Upper lobe of left lung (tissue), 4 donors: Measurements from ENCODE around the gene OLA1.

Source experiments
- CTCF ChIP-seq, 6 experiments: fragments of 450-650 bp in 4 of 6; fragments of 200-600 bp in 2 of 6; sonication (generic) in 2 of 6; IDR thresholded peaks; one replicate each; pipeline ENCODE4 v1.5.1; 2016 to 2019; ENCODE audit warnings: antibody characterized with exemption in 6 of 6
- EP300 ChIP-seq, 4 donors: sonication (generic); formaldehyde crosslinking; IDR thresholded peaks; one replicate each; pipeline ENCODE4 v1.5.1; 2017; ENCODE audit warnings: antibody characterized with exemption in 4 of 4, control low read depth in 2 of 4
- POLR2A ChIP-seq, 4 donors: fragments of 450-650 bp; IDR thresholded peaks; one replicate each; pipeline ENCODE4 v1.5.1; 2016 to 2017; ENCODE audit warnings: antibody characterized with exemption in 4 of 4, mild to moderate bottlenecking in 2 of 4
- POLR2AphosphoS5 ChIP-seq, 2 donors: sonication (generic); formaldehyde crosslinking; IDR thresholded peaks; one replicate each; pipeline ENCODE4 v1.5.1; 2017; ENCODE audit warnings: antibody characterized with exemption in 2 of 2

DNA sequence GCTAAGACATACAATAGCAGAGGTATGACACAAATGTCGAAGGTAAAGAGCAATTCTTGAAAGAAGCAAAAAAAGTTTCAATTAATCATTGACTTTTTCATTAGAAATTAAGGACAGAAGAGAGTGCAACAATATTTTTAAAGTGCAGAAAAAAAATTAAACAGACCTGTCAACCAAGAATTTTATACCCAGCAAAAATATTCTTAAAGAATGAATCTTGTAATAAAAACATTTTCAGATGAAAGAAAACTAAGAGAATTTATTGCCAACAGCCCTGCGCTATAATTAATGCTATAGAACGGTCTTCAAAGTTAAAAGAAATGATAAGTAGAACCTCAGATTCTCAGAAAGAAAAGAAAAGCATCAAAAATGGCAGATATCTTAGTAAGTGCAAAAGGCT, 79.0 kb downstream of the OLA1 start:
- TF ChIP-seq POLR2AphosphoS5 (IDR thresholded peaks at IDR 0.05): no peak
- no peak for TF ChIP-seq CTCF (IDR thresholded peaks at IDR 0.05)
- TF ChIP-seq POLR2A (IDR thresholded peaks at IDR 0.05): no peak
- TF ChIP-seq EP300 (IDR thresholded peaks at IDR 0.05): no peak
